ENCODE data around the gene PMM1. TPM values are rescaled to one million over a fixed set of nuclear protein-coding genes. Genes with fewer than 3 reads are reported as not detected.
"Not testable (repeated sequence)": the region's sequence is repeated elsewhere in the genome, so short reads cannot be mapped to it uniquely, and the experiment has no call there.

Gene PMM1
- total RNA-seq, 2 experiments from 2014 or later = 39.0 to 42.9 TPM

GRCh38 chr22:41570221-41570620, 19.4 kb downstream of the PMM1 start:
- Mint-ChIP-seq H3K9me3 (no peaks in the 10 kb centered on the region), H3K36me3 (no peaks in the 10 kb centered on the region), H3K27me3 (peaks cover 3% of the 10 kb centered on the region), H3K4me1 (peaks cover 3% of the 10 kb centered on the region), H3K4me3 (no peak overlapping the region), H3K27ac (no peak overlapping the region)
- POLR2A ChIA-PET = interaction anchor here (1.6 kb wide), 1 partner anchor 19 kb away, joined by 6 read pairs; the partner anchor contains the start of gene PMM1
- DNase-seq (no peak), ATAC-seq (ENCODE audit: low read depth) (no peak)

GRCh38 chr22:41568811-41569210, 20.8 kb downstream of the PMM1 start:
- Mint-ChIP-seq H3K9me3 (no peaks in the 10 kb centered on the region), H3K27ac (no peak overlapping the region), H3K27me3 (peaks cover 3% of the 10 kb centered on the region), H3K4me3 (no peak overlapping the region), H3K4me1 (peaks cover 3% of the 10 kb centered on the region), H3K36me3 (no peaks in the 10 kb centered on the region)
- no peak for DNase-seq
- no peak for ATAC-seq (ENCODE audit: low read depth)
- POLR2A ChIA-PET = no interaction called here

- H3K9me3 Mint-ChIP-seq = no peaks in the 10 kb centered on the region
- H3K4me1 Mint-ChIP-seq = peaks cover 3% of the 10 kb centered on the region
- no peaks in the 10 kb centered on the region for H3K36me3 Mint-ChIP-seq
- no peak overlapping the region for H3K4me3 Mint-ChIP-seq
- H3K27me3 Mint-ChIP-seq = peaks cover 8% of the 10 kb centered on the region
- no peak for ATAC-seq (ENCODE audit: low read depth)
- no peak overlapping the region for H3K27ac Mint-ChIP-seq
- no peak for DNase-seq
- POLR2A ChIA-PET = interaction anchor here (0.6 to 0.8 kb wide), 2 partner anchors 14 to 22 kb away, joined by 3 read pairs; partner anchors contain the start of gene PMM1
These were observed 22.2 kb downstream of the PMM1 start for GRCh38 chr22:41567512-41567768.

- no peaks in the 10 kb centered on the region for H3K36me3 Mint-ChIP-seq
- no peak overlapping the region for H3K27ac Mint-ChIP-seq
- POLR2A ChIA-PET = interaction anchor here (0.7 to 1.9 kb wide), 8 partner anchors 8 to 959 kb away, joined by 3 to 12 read pairs (median 4); partner anchors contain the start of genes DESI1, PMM1, XRCC6 and ZC3H7B
- DNase-seq (no peak), ATAC-seq (ENCODE audit: low read depth) (peak; percentile 86)
- H3K27me3 Mint-ChIP-seq = peaks cover 17% of the 10 kb centered on the region
- no peak overlapping the region for H3K4me3 Mint-ChIP-seq
- peaks cover 3% of the 10 kb centered on the region for H3K4me1 Mint-ChIP-seq
- no peaks in the 10 kb centered on the region for H3K9me3 Mint-ChIP-seq
These were observed 24.1 kb downstream of the PMM1 start for GRCh38 chr22:41565403-41566054.

- no peak overlapping the region for H3K4me3 Mint-ChIP-seq
- H3K4me1 Mint-ChIP-seq = peaks cover 3% of the 10 kb centered on the region
- H3K27ac Mint-ChIP-seq = no peak overlapping the region
- no peaks in the 10 kb centered on the region for H3K36me3 Mint-ChIP-seq
- POLR2A ChIA-PET = interaction anchor here (0.7 to 1.9 kb wide), 3 partner anchors 7 to 183 kb away, joined by 3 to 5 read pairs (median 4); partner anchors contain the start of gene PMM1
- DNase-seq (no peak), ATAC-seq (ENCODE audit: low read depth) (no peak)
- H3K9me3 Mint-ChIP-seq = no peaks in the 10 kb centered on the region
- H3K27me3 Mint-ChIP-seq = peaks cover 27% of the 10 kb centered on the region
These were observed 25.1 kb downstream of the PMM1 start for GRCh38 chr22:41564563-41564962.

GRCh38 chr22:41563051-41563711, 26.5 kb downstream of the PMM1 start:
- peaks cover 3% of the 10 kb centered on the region for H3K4me1 Mint-ChIP-seq
- H3K27me3 Mint-ChIP-seq = peaks cover 39% of the 10 kb centered on the region
- no peak overlapping the region for H3K4me3 Mint-ChIP-seq
- H3K36me3 Mint-ChIP-seq = no peaks in the 10 kb centered on the region
- no peak for ATAC-seq (ENCODE audit: low read depth)
- POLR2A ChIA-PET = interaction anchor here (0.6 kb wide), 1 partner anchor 77 kb away, joined by 3 read pairs; no protein-coding TSS in a partner anchor
- H3K27ac Mint-ChIP-seq = no peak overlapping the region
- no peak for DNase-seq
- H3K9me3 Mint-ChIP-seq = no peaks in the 10 kb centered on the region

- DNase-seq (no peak), ATAC-seq (ENCODE audit: low read depth) (no peak)
- H3K27me3 Mint-ChIP-seq = peaks cover 42% of the 10 kb centered on the region
- no peaks in the 10 kb centered on the region for H3K9me3 Mint-ChIP-seq
- POLR2A ChIA-PET = interaction anchor here (0.7 kb wide), 1 partner anchor 53 kb away, joined by 3 read pairs; no protein-coding TSS in a partner anchor
- H3K4me3 Mint-ChIP-seq = no peak overlapping the region
- no peaks in the 10 kb centered on the region for H3K36me3 Mint-ChIP-seq
- no peak overlapping the region for H3K27ac Mint-ChIP-seq
- H3K4me1 Mint-ChIP-seq = peaks cover 3% of the 10 kb centered on the region
These were observed 27.2 kb downstream of the PMM1 start for GRCh38 chr22:41562461-41562860.

- H3K27me3 Mint-ChIP-seq = peaks cover 45% of the 10 kb centered on the region
- ATAC-seq (ENCODE audit: low read depth) = no peak
- H3K36me3 Mint-ChIP-seq = no peaks in the 10 kb centered on the region
- no peak overlapping the region for H3K27ac Mint-ChIP-seq
- H3K4me3 Mint-ChIP-seq = no peak overlapping the region
- DNase-seq = no peak
- POLR2A ChIA-PET = interaction anchor here (0.7 kb wide), 1 partner anchor 53 kb away, joined by 3 read pairs; no protein-coding TSS in a partner anchor
- H3K4me1 Mint-ChIP-seq = peaks cover 3% of the 10 kb centered on the region
- no peaks in the 10 kb centered on the region for H3K9me3 Mint-ChIP-seq
These were observed 27.9 kb downstream of the PMM1 start for GRCh38 chr22:41561788-41562187.

GRCh38 chr22:41561335-41561734, 28.3 kb downstream of the PMM1 start:
- ATAC-seq (ENCODE audit: low read depth) (no peak), DNase-seq (no peak)
- Mint-ChIP-seq H3K36me3 (no peaks in the 10 kb centered on the region), H3K27me3 (peaks cover 46% of the 10 kb centered on the region), H3K4me3 (no peak overlapping the region), H3K27ac (no peak overlapping the region), H3K4me1 (peaks cover 3% of the 10 kb centered on the region), H3K9me3 (no peaks in the 10 kb centered on the region)
- POLR2A ChIA-PET = no interaction called here

GRCh38 chr22:41560095-41560471, 29.6 kb downstream of the PMM1 start:
- no peaks in the 10 kb centered on the region for H3K9me3 Mint-ChIP-seq
- H3K27ac Mint-ChIP-seq = no peak overlapping the region
- no peak for DNase-seq
- H3K36me3 Mint-ChIP-seq = no peaks in the 10 kb centered on the region
- ATAC-seq (ENCODE audit: low read depth) = no peak
- POLR2A ChIA-PET = interaction anchor here (0.6 to 0.8 kb wide), 2 partner anchors 61 to 103 kb away, joined by 3 to 7 read pairs; partner anchors contain the start of genes DESI1 and XRCC6
- H3K4me1 Mint-ChIP-seq = no peaks in the 10 kb centered on the region
- H3K4me3 Mint-ChIP-seq = no peak overlapping the region
- H3K27me3 Mint-ChIP-seq = peaks cover 50% of the 10 kb centered on the region

- POLR2A ChIA-PET = interaction anchor here (0.6 to 1.3 kb wide), 2 partner anchors 17 to 104 kb away, joined by 3 read pairs; no protein-coding TSS in a partner anchor
- not testable (repeated sequence) for H3K4me1 Mint-ChIP-seq; H3K36me3 Mint-ChIP-seq; H3K4me3 Mint-ChIP-seq; DNase-seq; H3K27ac Mint-ChIP-seq; H3K9me3 Mint-ChIP-seq; ATAC-seq (ENCODE audit: low read depth)
- peaks cover 58% of the 10 kb centered on the region for H3K27me3 Mint-ChIP-seq
These were observed 31.4 kb downstream of the PMM1 start for GRCh38 chr22:41558241-41558630.

GRCh38 chr22:41557401-41558240, 32.0 kb downstream of the PMM1 start:
- POLR2A ChIA-PET = interaction anchor here (0.6 to 1.3 kb wide), 4 partner anchors 7 to 104 kb away, joined by 3 to 4 read pairs (median 3); partner anchors contain the start of gene PMM1
- no peak overlapping the region for H3K27ac Mint-ChIP-seq
- H3K4me1 Mint-ChIP-seq = no peaks in the 10 kb centered on the region
- H3K9me3 Mint-ChIP-seq = no peaks in the 10 kb centered on the region
- peaks cover 55% of the 10 kb centered on the region for H3K27me3 Mint-ChIP-seq
- ATAC-seq (ENCODE audit: low read depth) (no peak), DNase-seq (no peak)
- H3K36me3 Mint-ChIP-seq = no peaks in the 10 kb centered on the region
- no peak overlapping the region for H3K4me3 Mint-ChIP-seq

GRCh38 chr22:41556561-41556960, 33.1 kb downstream of the PMM1 start:
- H3K27me3 Mint-ChIP-seq = peaks cover 57% of the 10 kb centered on the region
- DNase-seq (no peak), ATAC-seq (ENCODE audit: low read depth) (no peak)
- no peaks in the 10 kb centered on the region for H3K36me3 Mint-ChIP-seq
- H3K9me3 Mint-ChIP-seq = no peaks in the 10 kb centered on the region
- no peaks in the 10 kb centered on the region for H3K4me1 Mint-ChIP-seq
- H3K27ac Mint-ChIP-seq = no peak overlapping the region
- no peak overlapping the region for H3K4me3 Mint-ChIP-seq
- POLR2A ChIA-PET = interaction anchor here (1.3 kb wide), 1 partner anchor 33 kb away, joined by 3 read pairs; the partner anchor contains the start of gene PMM1
